GF-D8 (cell line): Measurements from ENCODE around the gene ERP44.
"Not testable (repeated sequence)": the region's sequence is repeated elsewhere in the genome, so short reads cannot be mapped to it uniquely, and the experiment has no call there.

Experiments
- DNase-seq: peaks from one replicate; lab custom pipeline; 2025; lab: John Stamatoyannopoulos, UW

ERP44 gene

GRCh38 chr9:100011062-100011681 is 87.6 kb downstream of the ERP44 start:
- DNase-seq = peak; percentile 20

- no peak for DNase-seq
These were observed 99.0 kb downstream of the ERP44 start for GRCh38 chr9:99999797-100000196.

- no peak for DNase-seq
These were observed 99.9 kb downstream of the ERP44 start for GRCh38 chr9:99998866-99999265.

GRCh38 chr9:99998266-99998665 is 100.5 kb downstream of the ERP44 start:
- no peak for DNase-seq

GRCh38 chr9:99990508-99990907 is 108.3 kb downstream of the ERP44 start:
- not testable (repeated sequence) for DNase-seq

- no peak for DNase-seq
These were observed 112.2 kb downstream of the ERP44 start for GRCh38 chr9:99986642-99987041.

GRCh38 chr9:99980598-99980997 is 118.2 kb downstream of the ERP44 start:
- no peak for DNase-seq

GRCh38 chr9:99978221-99978620 is 120.6 kb downstream of the ERP44 start:
- DNase-seq = no peak

GRCh38 chr9:99977033-99977792 is 121.6 kb downstream of the ERP44 start:
- DNase-seq = no peak

GRCh38 chr9:99973455-99973854 is 125.3 kb downstream of the ERP44 start:
- no peak for DNase-seq

- no peak for DNase-seq
These were observed 127.4 kb downstream of the ERP44 start for GRCh38 chr9:99971410-99971809.

- no peak for DNase-seq
These were observed 128.3 kb downstream of the ERP44 start for GRCh38 chr9:99970481-99970880.

- DNase-seq = no peak
These were observed 131.3 kb downstream of the ERP44 start for GRCh38 chr9:99967457-99967856.

- DNase-seq = no peak
These were observed 132.1 kb downstream of the ERP44 start for GRCh38 chr9:99966716-99967115.

- DNase-seq = no peak
These were observed 132.8 kb downstream of the ERP44 start for GRCh38 chr9:99966001-99966400.

- no peak for DNase-seq
These were observed 134.5 kb downstream of the ERP44 start for GRCh38 chr9:99964336-99964735.

- DNase-seq = no peak
These were observed 136.0 kb downstream of the ERP44 start for GRCh38 chr9:99962680-99963261.

- no peak for DNase-seq
These were observed 143.2 kb downstream of the ERP44 start for GRCh38 chr9:99955606-99956005.

- DNase-seq = no peak
These were observed 144.0 kb downstream of the ERP44 start for GRCh38 chr9:99954819-99955218.

- no peak for DNase-seq
These were observed 144.8 kb downstream of the ERP44 start for GRCh38 chr9:99953861-99954507.

GRCh38 chr9:99948896-99949295 is 149.9 kb downstream of the ERP44 start:
- no peak for DNase-seq

- DNase-seq = no peak
These were observed 150.3 kb downstream of the ERP44 start for GRCh38 chr9:99948482-99948881.

GRCh38 chr9:99947395-99947794 is 151.4 kb downstream of the ERP44 start:
- no peak for DNase-seq
